ENCODE data around the gene SLC22A5. TPM values are rescaled to one million over a fixed set of nuclear protein-coding genes. Genes with fewer than 3 reads are reported as not detected.
"Not testable (repeated sequence)": the region's sequence is repeated elsewhere in the genome, so short reads cannot be mapped to it uniquely, and the experiment has no call there.

The SLC22A5 gene
- total RNA-seq, 2 donors from 2014 or later, result 7.4 to 9.6 TPM

GRCh38 chr5:132406144-132406783 lies 36.8 kb downstream of the SLC22A5 start:
- no peak for DNase-seq (ENCODE audit: low spot score)
- intact Hi-C loops (cut with DNase I), result no loop called here

- intact Hi-C loops (cut with DNase I), result no loop called here
- DNase-seq (ENCODE audit: low spot score), result no peak
Observed at GRCh38 chr5:132407970-132408369, 38.5 kb downstream of the SLC22A5 start.

DNA sequence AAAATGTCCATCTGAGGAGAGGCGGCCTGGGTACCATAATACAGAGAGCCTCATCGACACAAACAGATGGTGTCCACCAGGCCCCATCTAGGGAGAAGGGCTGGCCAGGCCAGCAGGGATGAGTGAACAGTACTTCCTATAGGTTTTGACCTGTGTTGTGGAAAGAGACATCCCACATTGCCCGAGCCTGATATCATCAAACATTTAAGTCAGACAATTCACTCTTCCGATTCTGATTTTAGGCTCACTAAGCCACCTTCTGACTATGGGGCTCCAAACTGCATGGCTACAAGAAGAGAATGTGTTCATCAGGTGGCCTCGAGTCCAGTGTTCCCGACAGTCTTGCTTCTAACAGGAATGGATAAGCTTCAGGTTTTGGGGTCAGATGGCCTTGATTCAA lies 38.9 kb downstream of the SLC22A5 start:
- intact Hi-C loops (cut with DNase I), result no loop called here
- DNase-seq (ENCODE audit: low spot score), result peak; percentile 46

DNA sequence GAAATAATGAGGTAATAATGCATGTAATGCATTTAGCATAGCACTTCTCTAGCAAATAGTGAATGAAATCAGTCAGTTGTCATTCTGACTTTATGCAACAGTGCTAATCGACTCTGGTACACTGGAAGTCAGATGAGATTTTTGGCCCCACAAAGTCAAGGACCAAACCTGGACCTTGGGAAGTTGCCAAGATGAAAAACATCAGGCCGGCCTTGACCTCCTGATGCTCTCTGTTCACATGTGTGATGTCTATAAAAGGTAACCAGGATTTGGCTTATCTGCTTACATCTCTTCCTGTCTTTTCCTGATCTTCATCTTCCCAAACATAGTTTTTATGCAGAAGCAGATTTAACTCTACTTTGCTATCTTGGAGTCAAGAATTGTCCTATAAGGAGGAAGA lies 39.5 kb downstream of the SLC22A5 start:
- intact Hi-C loops (cut with DNase I), result no loop called here

GRCh38 chr5:132410451-132411303 lies 41.2 kb downstream of the SLC22A5 start:
- DNase-seq (ENCODE audit: low spot score), result peak; percentile 94
- intact Hi-C loops (cut with DNase I), result no loop called here

More for the DNA sequence above, 39.5 kb downstream of the SLC22A5 start:
- DNase-seq (ENCODE audit: low spot score), result peak; percentile 47

DNA sequence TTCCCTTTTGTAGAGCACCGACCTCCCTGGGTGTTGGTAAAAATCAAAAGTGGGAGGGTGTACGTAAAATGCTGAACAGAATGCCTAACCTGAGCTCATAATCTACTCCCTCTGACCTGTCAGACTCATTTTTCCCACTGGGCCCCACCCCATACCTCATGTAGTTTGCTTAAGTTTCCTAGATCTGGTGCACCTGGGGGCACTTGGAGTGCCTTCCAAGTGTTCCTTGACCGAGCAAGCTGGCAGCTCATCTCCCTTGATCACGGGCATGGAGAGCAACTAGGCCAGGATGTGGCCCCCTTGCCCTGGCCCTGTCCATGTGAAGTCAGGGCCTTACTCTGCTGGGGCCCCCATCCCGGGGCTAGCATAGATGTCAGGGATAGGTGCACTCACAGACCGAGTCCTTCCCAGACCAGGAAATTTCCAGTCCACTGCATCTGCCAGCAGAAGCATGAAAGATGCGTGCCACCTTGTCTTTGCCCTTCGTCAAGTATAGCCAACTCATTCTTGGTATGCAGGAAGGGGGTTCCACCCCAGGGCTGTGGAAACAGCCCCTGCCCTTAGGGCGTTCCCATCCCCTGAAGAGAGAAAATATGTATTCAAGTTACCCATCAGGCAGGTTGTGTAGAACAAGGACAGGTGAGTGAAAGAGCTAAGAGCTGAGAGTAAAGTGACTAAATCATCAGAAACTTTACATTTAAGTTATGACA lies 41.9 kb downstream of the SLC22A5 start:
- intact Hi-C loops (cut with DNase I), result no loop called here
- no peak for DNase-seq (ENCODE audit: low spot score)

DNA sequence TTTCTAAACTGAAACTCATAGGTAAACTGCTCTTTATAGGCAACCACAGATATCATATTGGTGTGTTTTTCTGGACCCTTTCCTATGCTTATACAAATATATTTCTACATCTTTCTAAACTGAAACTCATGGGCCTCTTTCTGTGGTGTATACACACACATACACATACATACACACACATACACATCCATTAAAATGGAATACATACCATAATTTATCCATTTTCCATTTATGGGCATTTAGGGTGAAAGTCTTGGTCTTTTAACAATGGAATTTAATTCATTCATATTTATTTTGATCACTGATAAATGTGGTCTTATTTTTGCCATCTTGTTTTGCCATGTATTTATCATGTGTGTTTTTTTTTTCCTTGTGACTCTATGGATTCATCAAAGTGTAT lies 44.1 kb downstream of the SLC22A5 start:
- no peak for DNase-seq (ENCODE audit: low spot score)
- intact Hi-C loops (cut with DNase I), result no loop called here

GRCh38 chr5:132414634-132415378 lies 45.3 kb downstream of the SLC22A5 start:
- intact Hi-C loops (cut with DNase I), result loop anchor here in 1 of 2 donors (5.0 kb wide), 1 partner anchor 77 kb away; the partner anchor contains the start of gene IRF1
- DNase-seq (ENCODE audit: low spot score), result no peak

DNA sequence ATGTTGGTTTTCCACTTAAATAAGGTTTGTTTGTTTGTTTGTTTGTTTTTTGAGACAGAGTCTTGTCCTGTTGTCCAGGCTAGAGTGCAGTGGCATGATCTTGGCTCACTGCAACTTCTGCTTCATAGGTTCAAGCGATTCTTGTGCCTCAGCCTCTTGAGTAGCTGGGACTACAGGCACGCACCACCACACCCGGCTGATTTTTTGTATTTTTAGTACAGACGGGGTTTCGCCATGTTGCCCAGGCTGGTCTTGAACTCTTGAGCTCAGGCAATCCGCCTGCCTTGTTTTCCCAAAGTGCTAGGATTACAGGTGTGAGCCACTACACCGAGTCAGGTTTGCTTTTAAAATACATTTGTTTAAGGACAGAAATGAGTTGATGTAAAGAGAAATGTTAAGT lies 46.0 kb downstream of the SLC22A5 start:
- intact Hi-C loops (cut with DNase I), result loop anchor here in 1 of 2 donors (5.0 kb wide), 1 partner anchor 77 kb away; the partner anchor contains the start of gene IRF1
- not testable (repeated sequence) for DNase-seq (ENCODE audit: low spot score)

DNA sequence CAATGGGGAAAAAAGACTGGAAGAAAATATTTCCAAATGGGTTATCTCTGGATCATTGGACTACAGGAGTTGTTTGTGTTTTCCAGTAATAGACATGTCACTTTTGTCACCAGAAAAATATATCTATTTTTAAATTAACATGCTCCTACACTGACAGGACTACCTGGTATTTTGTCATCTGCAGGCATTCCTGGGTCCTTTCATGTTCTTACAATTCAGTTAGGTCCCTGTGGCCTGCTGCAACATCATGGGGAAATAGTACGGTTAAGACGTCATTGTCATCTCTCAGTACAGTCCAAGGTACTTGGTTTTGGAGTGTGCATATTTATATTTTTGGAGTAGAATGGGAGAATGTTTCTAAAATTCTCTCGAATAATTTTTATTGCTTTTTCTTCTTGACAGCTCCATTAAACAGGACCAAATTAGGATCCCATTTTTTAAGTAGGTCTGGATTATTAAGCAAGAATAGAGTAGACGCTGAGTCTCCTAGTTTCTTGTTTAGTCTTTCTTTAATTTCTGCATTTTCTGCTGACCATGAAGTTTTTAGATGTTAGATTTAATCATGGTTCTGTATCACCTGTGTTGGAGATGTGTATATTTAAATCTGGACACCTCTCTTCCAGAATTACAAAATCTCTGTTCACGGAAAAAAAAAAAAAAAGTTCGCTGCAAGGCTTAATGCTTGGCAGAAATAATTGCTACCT lies 46.9 kb downstream of the SLC22A5 start:
- intact Hi-C loops (cut with DNase I), result loop anchor here in 1 of 2 donors (5.0 kb wide), 1 partner anchor 76 kb away; the partner anchor contains the start of gene IRF1
- DNase-seq (ENCODE audit: low spot score), result no peak

DNA sequence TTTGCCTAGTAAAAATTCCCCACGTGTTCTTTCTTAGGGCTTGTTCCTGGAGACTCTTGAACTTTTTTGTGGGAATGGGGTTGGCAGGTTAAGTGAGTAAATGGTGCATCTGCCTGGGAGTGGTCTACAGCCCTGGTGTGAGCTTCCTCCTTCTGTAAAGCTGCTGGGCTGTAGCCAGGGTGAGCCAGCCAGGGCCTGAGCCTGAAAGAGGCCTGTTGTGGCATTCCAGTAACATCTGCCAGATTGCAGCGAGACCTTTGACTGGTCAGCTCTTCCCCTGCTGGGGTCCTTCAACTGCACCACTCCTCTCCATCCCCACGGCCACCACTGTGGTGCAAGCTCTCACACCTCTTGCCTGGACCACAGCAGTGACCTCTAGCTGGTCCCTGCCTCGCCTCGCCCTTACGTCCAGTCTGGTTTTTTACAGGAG lies 47.5 kb downstream of the SLC22A5 start:
- intact Hi-C loops (cut with DNase I), result loop anchor here in 1 of 2 donors (5.0 kb wide), 1 partner anchor 75 kb away; the partner anchor contains the start of gene IRF1

GRCh38 chr5:132417461-132417860 lies 48.0 kb downstream of the SLC22A5 start:
- intact Hi-C loops (cut with DNase I), result loop anchor here in 1 of 2 donors (5.0 kb wide), 1 partner anchor 75 kb away; the partner anchor contains the start of gene IRF1
- no peak for DNase-seq (ENCODE audit: low spot score)

More for the DNA sequence above, 47.5 kb downstream of the SLC22A5 start:
- DNase-seq (ENCODE audit: low spot score), result no peak

DNA sequence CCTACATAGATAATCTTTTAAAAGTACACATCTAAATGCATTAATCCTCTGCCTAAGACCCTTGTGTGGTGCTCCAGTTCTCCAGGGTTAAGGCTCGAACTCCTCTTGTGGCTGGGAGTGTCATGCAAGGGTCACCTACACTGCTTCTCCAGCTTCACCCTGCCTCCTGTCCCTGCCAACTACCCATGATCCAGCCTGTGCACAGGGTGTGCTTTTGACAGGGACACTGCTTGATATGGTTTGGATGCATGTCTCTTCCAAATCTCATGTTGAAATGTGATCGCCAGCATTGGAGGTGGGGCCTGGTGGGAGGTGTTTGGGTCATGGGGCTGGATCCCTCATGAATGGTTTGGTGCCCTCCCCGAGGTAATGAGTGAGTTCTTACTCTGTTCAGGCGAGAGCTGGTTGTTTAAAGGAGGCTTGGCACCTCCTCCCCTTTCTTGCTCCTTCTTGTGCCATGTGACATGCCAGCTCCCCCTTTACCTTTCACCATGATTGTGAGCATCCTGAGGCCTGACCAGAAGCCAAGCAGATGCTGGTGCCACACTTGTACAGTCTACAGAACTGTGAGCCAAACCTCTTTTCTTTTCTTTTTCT lies 48.5 kb downstream of the SLC22A5 start:
- DNase-seq (ENCODE audit: low spot score), result no peak
- intact Hi-C loops (cut with DNase I), result loop anchor here in 1 of 2 donors (5.0 kb wide), 1 partner anchor 74 kb away; the partner anchor contains the start of gene IRF1

DNA sequence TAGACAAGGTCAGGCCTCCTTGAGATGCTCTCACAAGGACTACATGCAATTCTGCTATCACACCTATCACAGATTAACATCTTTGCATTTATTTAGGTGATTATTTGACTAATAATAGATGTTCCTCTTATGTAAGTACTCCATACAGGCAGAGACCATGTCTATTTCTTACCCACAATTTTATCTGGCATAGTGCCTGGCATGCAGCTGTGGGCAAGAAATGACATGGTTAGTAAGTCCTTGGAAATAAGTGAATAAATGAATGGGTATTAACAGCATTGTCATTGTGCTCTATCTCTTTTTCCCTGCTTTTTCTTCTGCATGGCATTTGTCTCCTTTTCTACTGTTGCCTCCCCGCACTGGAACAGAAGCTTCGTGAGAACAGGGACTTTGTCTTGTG lies 49.4 kb downstream of the SLC22A5 start:
- DNase-seq (ENCODE audit: low spot score), result no peak
- intact Hi-C loops (cut with DNase I), result loop anchor here in 1 of 2 donors (5.0 kb wide), 1 partner anchor 73 kb away; the partner anchor contains the start of gene IRF1

GRCh38 chr5:132419502-132420468 lies 50.3 kb downstream of the SLC22A5 start:
- DNase-seq (ENCODE audit: low spot score), result peak; percentile 87
- intact Hi-C loops (cut with DNase I), result loop anchor here (5.0 to 10.0 kb wide), 3 partner anchors 73 to 128 kb away; partner anchors contain the start of gene IRF1 (in 2 of the 2)

DNA sequence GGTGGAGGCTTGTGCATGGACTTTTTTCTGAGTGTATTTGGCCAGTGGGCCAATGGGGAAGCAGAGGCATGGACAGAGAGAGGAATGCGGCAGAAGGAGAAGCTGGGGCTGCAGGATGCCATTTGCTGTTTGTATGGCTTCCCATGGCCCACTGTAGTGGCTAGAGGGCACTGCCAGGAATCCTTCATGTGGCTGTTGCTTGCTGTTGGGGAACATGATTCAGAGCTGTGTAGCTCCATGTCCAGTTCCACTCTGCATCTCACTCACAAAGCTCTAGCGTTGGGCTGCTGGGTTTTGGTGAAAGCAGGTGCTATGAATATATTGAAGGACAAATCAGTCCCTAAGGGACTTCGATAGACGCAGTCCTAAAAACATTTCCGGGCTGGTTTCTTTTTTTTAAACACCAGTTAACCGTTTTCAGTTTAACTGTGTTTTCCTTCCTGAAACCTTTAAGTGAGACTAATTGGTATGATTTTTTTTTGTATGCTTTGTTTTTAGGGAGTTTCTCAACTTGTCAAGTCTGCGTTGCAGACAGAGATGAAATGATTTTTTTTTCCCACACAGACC lies 51.3 kb downstream of the SLC22A5 start:
- intact Hi-C loops (cut with DNase I), result loop anchor here in 1 of 2 donors (5.0 to 10.0 kb wide), 2 partner anchors 74 to 127 kb away; partner anchors contain the start of gene IRF1
- DNase-seq (ENCODE audit: low spot score), result no peak

All from posterior vena cava (tissue), 2 donors.